ENCODE results near the gene SCNN1A.
A peak's percentile ranks its signal among the peaks of the same experiment; 100 is the strongest.

The SCNN1A gene

GRCh38 chr12:6373022-6373787 lies 2.2 kb downstream of the SCNN1A start:
- no peak for TF ChIP-seq CTCF (conservative IDR thresholded peaks at IDR 0.05; ENCODE audit: low read length)
- no peak for DNase-seq (ENCODE audit: low read depth)
- H3K4me3 ChIP-seq (ENCODE audit: low read length): no peak overlapping the region

GRCh38 chr12:6372403-6373003 lies 2.9 kb downstream of the SCNN1A start:
- peak; percentile 13; the same call in 1 of the 2 replicates for TF ChIP-seq CTCF (conservative IDR thresholded peaks at IDR 0.05; ENCODE audit: low read length)
- no peak overlapping the region for H3K4me3 ChIP-seq (ENCODE audit: low read length)
- peak; percentile 88 for DNase-seq (ENCODE audit: low read depth)

GRCh38 chr12:6370994-6371754 lies 4.2 kb downstream of the SCNN1A start:
- TF ChIP-seq CTCF (conservative IDR thresholded peaks at IDR 0.05; ENCODE audit: low read length): 0 out of 2 replicates have a peak, but pooled peaks have one; percentile 7
- no peak overlapping the region for H3K4me3 ChIP-seq (ENCODE audit: low read length)
- no peak for DNase-seq (ENCODE audit: low read depth)

- DNase-seq (ENCODE audit: low read depth): no peak
- no peak overlapping the region for H3K4me3 ChIP-seq (ENCODE audit: low read length)
- no peak for TF ChIP-seq CTCF (conservative IDR thresholded peaks at IDR 0.05; ENCODE audit: low read length)
These were observed 4.8 kb downstream of the SCNN1A start for GRCh38 chr12:6370576-6370935.

GRCh38 chr12:6369916-6370575 lies 5.3 kb downstream of the SCNN1A start:
- DNase-seq (ENCODE audit: low read depth): no peak
- no peak for TF ChIP-seq CTCF (conservative IDR thresholded peaks at IDR 0.05; ENCODE audit: low read length)

GRCh38 chr12:6368906-6369525 lies 6.3 kb downstream of the SCNN1A start:
- no peak overlapping the region for H3K4me3 ChIP-seq (ENCODE audit: low read length)
- TF ChIP-seq CTCF (conservative IDR thresholded peaks at IDR 0.05; ENCODE audit: low read length): no peak

More at GRCh38 chr12:6369916-6370575, 5.3 kb downstream of the SCNN1A start:
- H3K4me3 ChIP-seq (ENCODE audit: low read length): no peak overlapping the region

More at GRCh38 chr12:6368906-6369525, 6.3 kb downstream of the SCNN1A start:
- DNase-seq (ENCODE audit: low read depth): no peak

Data from AG10803 (cell line).